ENCODE measurements around the gene DSCAML1.

The DSCAML1 gene

DNA sequence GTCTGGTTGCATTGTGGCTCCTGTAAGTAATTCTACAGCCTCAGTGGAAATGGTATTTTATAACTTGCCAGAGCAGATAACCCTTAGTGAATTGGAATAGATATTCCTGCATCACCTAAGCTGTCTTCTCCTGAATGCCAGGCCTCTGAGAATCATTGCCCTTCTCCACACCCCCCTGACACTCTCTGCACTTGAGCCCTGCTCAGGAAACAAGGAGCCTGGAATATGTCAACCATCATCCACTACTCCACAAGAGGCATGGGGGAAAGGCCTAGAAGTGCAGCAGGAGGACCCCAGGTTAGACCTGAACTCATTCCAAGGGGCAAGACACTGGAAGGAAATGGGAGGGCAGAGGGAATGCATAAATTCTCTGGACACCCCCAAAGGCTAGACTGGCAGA is 72.4 kb downstream of the DSCAML1 start:
- no peak for TF ChIP-seq SP1 (IDR thresholded peaks at IDR 0.05)
- TF ChIP-seq CTBP1 (IDR thresholded peaks at IDR 0.05; ENCODE audit: borderline replicate concordance): no peak
- no peak for TF ChIP-seq HDGF (IDR thresholded peaks at IDR 0.05; ENCODE audit: borderline replicate concordance)
- TF ChIP-seq TARDBP (IDR thresholded peaks at IDR 0.05): no peak
- no peak for TF ChIP-seq ARNT (IDR thresholded peaks at IDR 0.05)
- TF ChIP-seq SUZ12 (IDR thresholded peaks at IDR 0.05): no peak
- no peak for TF ChIP-seq LEF1 (IDR thresholded peaks at IDR 0.05; ENCODE audit: borderline replicate concordance)
- no peak for TF ChIP-seq FOXM1 (IDR thresholded peaks at IDR 0.05; ENCODE audit: borderline replicate concordance)
- TF ChIP-seq BHLHE40 (IDR thresholded peaks at IDR 0.05; ENCODE audit: borderline replicate concordance): no peak
- TF ChIP-seq, protein P1, sequence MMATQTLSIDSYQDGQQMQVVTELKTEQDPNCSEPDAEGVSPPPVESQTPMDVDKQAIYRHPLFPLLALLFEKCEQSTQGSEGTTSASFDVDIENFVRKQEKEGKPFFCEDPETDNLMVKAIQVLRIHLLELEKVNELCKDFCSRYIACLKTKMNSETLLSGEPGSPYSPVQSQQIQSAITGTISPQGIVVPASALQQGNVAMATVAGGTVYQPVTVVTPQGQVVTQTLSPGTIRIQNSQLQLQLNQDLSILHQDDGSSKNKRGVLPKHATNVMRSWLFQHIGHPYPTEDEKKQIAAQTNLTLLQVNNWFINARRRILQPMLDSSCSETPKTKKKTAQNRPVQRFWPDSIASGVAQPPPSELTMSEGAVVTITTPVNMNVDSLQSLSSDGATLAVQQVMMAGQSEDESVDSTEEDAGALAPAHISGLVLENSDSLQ (IDR thresholded peaks at IDR 0.05): no peak
- no peak for TF ChIP-seq FOXA1 (IDR thresholded peaks at IDR 0.05)
- TF ChIP-seq L3MBTL2 (conservative IDR thresholded peaks at IDR 0.05): no peak
- TF ChIP-seq NFRKB (IDR thresholded peaks at IDR 0.05): no peak
- TF ChIP-seq ELF4 (IDR thresholded peaks at IDR 0.05): no peak
- DNase-seq (ENCODE audit: extremely low spot score): no peak
- ChIA-PET POLR2A (no interaction called here), CTCF (no interaction called here)

DNA sequence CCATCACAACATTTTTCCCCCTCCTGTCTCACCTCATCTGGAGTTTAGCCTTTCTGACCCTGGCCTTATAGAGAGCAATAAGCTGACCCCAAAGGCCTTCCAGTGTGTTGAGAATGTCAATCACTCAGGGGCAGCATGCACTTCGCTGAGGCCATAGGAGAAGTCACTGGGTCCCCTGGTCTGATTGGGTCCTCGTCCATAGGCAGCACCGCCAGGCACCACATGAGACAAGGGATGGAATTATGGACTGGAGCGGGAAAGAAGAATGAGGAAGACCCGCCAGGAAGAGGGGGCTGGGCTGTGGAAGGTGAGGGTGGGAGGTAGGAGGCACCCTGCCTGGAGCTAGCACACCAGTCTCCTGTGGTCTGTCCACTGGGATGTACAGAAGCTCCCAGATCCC is 72.9 kb downstream of the DSCAML1 start:
- no peak for TF ChIP-seq ZNF384 (IDR thresholded peaks at IDR 0.05)
- no peak for TF ChIP-seq LEF1 (IDR thresholded peaks at IDR 0.05; ENCODE audit: borderline replicate concordance)
- no peak for TF ChIP-seq FOXM1 (IDR thresholded peaks at IDR 0.05; ENCODE audit: borderline replicate concordance)
- TF ChIP-seq NFRKB (IDR thresholded peaks at IDR 0.05): no peak
- ChIA-PET CTCF (no interaction called here), POLR2A (no interaction called here)
- DNase-seq (ENCODE audit: extremely low spot score): no peak

DNA sequence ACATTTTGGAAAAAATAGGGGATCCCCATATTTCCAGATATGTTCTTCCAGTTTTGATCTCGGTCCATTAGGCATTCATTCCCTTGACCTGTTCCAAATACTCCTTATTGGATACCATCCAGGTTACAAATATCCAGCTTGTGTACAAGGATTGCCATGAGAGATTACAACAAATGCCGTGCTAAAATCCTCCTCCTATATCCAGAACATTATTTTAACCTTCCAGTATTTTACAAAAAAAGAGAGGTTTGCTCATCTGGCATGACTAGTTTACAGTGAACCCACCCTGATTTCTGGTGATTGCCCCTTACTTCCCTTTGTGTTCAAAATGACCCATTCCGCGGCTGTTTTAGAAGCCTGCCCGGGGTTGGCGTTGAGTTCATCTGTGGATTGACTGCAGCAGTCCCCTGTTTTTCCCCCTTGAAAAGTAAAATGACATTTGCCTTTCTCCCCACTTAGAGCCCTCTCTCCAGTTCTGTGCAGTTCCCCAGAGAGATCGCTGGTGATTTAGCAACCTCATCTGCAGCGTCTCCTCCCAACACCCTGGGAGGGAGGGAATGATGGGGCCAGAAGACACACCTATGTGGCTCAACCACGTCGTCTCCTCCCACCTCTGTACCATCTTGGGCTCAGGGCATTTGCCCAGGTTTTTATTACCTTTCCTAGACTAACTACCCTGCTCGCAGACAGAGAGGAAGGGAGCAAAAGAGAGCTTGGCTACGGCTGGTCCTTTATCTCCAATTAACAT is 73.6 kb downstream of the DSCAML1 start:
- TF ChIP-seq BHLHE40 (IDR thresholded peaks at IDR 0.05; ENCODE audit: borderline replicate concordance) (no peak), LEF1 (IDR thresholded peaks at IDR 0.05; ENCODE audit: borderline replicate concordance) (no peak), ELF4 (IDR thresholded peaks at IDR 0.05) (no peak), FOXK2 (IDR thresholded peaks at IDR 0.05) (no peak), HDGF (IDR thresholded peaks at IDR 0.05; ENCODE audit: borderline replicate concordance) (no peak), FOXM1 (IDR thresholded peaks at IDR 0.05; ENCODE audit: borderline replicate concordance) (no peak), SP1 (IDR thresholded peaks at IDR 0.05) (no peak), ARNT (IDR thresholded peaks at IDR 0.05) (no peak), CTBP1 (IDR thresholded peaks at IDR 0.05; ENCODE audit: borderline replicate concordance) (no peak), ZNF384 (IDR thresholded peaks at IDR 0.05) (no peak), TARDBP (IDR thresholded peaks at IDR 0.05) (no peak), FOXA1 (IDR thresholded peaks at IDR 0.05) (no peak), NFRKB (IDR thresholded peaks at IDR 0.05) (no peak)
- TF ChIP-seq, protein P1 (IDR thresholded peaks at IDR 0.05): no peak
- ChIA-PET POLR2A (no interaction called here), CTCF (no interaction called here)
- no peak for DNase-seq (ENCODE audit: extremely low spot score)

DNA sequence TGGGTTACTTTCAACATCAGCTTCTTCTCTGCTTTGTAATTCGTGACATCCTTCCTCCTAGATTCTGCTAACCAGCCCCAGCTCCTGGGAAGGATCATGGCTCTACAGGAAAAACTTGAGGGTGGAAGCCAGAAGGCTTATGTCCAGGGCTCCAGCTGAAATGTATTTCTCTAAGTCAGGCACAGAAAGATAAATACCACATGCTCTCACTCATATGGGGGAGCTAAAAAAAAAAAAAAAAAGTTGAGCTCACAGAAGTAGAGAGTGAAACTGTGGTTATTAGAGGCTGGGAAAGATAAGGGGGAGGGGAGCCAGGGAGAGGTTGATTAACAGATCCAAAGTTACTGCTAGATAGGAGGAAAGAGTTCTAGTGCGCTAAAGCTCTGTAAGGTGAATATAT is 74.9 kb downstream of the DSCAML1 start:
- CTCF ChIA-PET: interaction anchor here (0.6 kb wide), 1 partner anchor 296 kb away, joined by 3 read pairs; no protein-coding TSS in a partner anchor

DNA sequence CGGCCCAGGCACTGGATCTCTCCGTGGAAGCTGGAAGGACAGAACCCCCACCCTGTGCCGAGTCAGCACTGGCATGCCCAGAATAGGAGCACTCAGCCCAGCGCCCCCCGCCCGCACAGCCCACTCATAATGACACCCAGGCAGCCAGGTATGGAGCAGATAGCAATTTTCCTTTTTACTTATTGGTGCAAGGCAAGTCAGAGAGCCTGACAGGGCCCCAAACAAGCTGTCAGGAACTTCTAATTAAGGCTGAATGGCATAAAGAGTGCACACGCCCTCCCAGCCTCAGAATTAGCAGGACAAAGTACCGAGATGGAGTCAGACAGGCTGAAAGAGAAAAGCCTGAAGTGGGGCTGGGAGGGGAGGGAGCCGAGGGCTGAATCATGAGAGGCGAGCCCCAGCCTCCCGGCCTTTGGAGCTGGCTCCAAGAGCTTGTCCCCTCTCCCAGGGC is 76.9 kb downstream of the DSCAML1 start:
- DNase-seq (ENCODE audit: extremely low spot score): no peak
- no peak for TF ChIP-seq FOXM1 (IDR thresholded peaks at IDR 0.05; ENCODE audit: borderline replicate concordance)
- TF ChIP-seq BHLHE40 (IDR thresholded peaks at IDR 0.05; ENCODE audit: borderline replicate concordance): no peak
- no peak for TF ChIP-seq SUZ12 (IDR thresholded peaks at IDR 0.05)
- TF ChIP-seq HDGF (IDR thresholded peaks at IDR 0.05; ENCODE audit: borderline replicate concordance): no peak
- TF ChIP-seq FOXA1 (IDR thresholded peaks at IDR 0.05): no peak
- no peak for TF ChIP-seq FOXK2 (IDR thresholded peaks at IDR 0.05)
- TF ChIP-seq NFRKB (IDR thresholded peaks at IDR 0.05): no peak
- no peak for TF ChIP-seq ZNF384 (IDR thresholded peaks at IDR 0.05)
- TF ChIP-seq CTBP1 (IDR thresholded peaks at IDR 0.05; ENCODE audit: borderline replicate concordance): no peak
- CTCF ChIA-PET: no interaction called here
- POLR2A ChIA-PET: no interaction called here

More for the DNA sequence above, 74.9 kb downstream of the DSCAML1 start:
- POLR2A ChIA-PET: no interaction called here
- DNase-seq (ENCODE audit: extremely low spot score): no peak
- TF ChIP-seq HDGF (IDR thresholded peaks at IDR 0.05; ENCODE audit: borderline replicate concordance): no peak
- TF ChIP-seq FOXK2 (IDR thresholded peaks at IDR 0.05): no peak
- TF ChIP-seq NFRKB (IDR thresholded peaks at IDR 0.05): no peak
- no peak for TF ChIP-seq FOXA1 (IDR thresholded peaks at IDR 0.05)
- no peak for TF ChIP-seq CTBP1 (IDR thresholded peaks at IDR 0.05; ENCODE audit: borderline replicate concordance)
- TF ChIP-seq SUZ12 (IDR thresholded peaks at IDR 0.05): no peak
- TF ChIP-seq LEF1 (IDR thresholded peaks at IDR 0.05; ENCODE audit: borderline replicate concordance): no peak
- TF ChIP-seq ELF4 (IDR thresholded peaks at IDR 0.05): no peak
- TF ChIP-seq ZNF384 (IDR thresholded peaks at IDR 0.05): no peak
- TF ChIP-seq BHLHE40 (IDR thresholded peaks at IDR 0.05; ENCODE audit: borderline replicate concordance): no peak
- TF ChIP-seq ARNT (IDR thresholded peaks at IDR 0.05): no peak
- TF ChIP-seq FOXM1 (IDR thresholded peaks at IDR 0.05; ENCODE audit: borderline replicate concordance): no peak
- no peak for TF ChIP-seq TARDBP (IDR thresholded peaks at IDR 0.05)

DNA sequence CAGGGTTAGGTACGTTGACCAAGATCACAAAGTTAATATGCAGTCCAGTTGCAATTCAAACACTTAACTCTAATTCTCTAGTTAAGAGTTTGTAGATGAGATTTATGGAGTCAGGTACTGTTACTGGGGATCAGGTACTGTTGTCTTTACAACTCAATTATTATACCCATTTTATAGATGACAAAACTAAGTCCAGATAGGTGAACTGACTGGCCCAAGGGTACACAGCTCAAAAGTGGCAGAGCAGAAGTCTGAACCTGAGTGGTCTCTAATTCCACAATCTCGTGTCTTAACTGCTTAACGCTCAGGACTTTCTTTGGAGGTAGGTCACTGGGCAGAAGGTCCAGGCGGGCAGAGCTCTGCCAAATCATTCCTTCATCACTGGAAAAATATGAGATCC is 77.5 kb downstream of the DSCAML1 start:
- CTCF ChIA-PET: no interaction called here
- TF ChIP-seq FOXK2 (IDR thresholded peaks at IDR 0.05) (no peak), ARNT (IDR thresholded peaks at IDR 0.05) (no peak), SUZ12 (IDR thresholded peaks at IDR 0.05) (no peak), SP1 (IDR thresholded peaks at IDR 0.05) (no peak), ZNF384 (IDR thresholded peaks at IDR 0.05) (no peak), HDGF (IDR thresholded peaks at IDR 0.05; ENCODE audit: borderline replicate concordance) (no peak), FOXM1 (IDR thresholded peaks at IDR 0.05; ENCODE audit: borderline replicate concordance) (no peak), FOXA1 (IDR thresholded peaks at IDR 0.05) (no peak), BHLHE40 (IDR thresholded peaks at IDR 0.05; ENCODE audit: borderline replicate concordance) (no peak)
- TF ChIP-seq, protein P1 (IDR thresholded peaks at IDR 0.05): no peak
- DNase-seq (ENCODE audit: extremely low spot score): no peak
- POLR2A ChIA-PET: no interaction called here
